SKM-1 (cell line): ENCODE results near the gene KCNJ6.
"Not testable (repeated sequence)": the region's sequence is repeated elsewhere in the genome, so short reads cannot be mapped to it uniquely, and the experiment has no call there.

Experiments used
- DNase-seq: peaks from one replicate; lab custom pipeline; 2025; ENCODE audit not compliant: unreplicated experiment; lab: John Stamatoyannopoulos, UW

Gene KCNJ6

DNA sequence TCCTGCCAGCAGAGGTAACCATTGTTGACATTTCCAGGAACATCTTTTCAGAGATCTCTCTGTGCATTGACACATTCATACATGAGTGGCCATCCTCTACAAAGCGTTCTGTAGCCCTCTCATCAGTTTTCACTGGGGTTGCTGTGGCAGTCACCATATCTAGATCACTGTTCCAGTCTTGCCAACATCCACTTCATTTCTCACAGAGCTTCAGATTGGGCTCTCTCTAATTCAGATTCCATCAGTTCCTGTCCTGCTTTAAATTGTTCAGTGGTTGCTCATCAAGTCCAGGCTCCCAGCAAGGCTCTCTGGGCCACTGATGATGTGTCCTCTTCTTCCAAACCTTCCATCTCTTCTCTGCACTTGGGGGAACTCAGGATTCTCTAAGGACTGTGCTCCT is 173.7 kb downstream of the KCNJ6 start:
- DNase-seq: no peak

DNA sequence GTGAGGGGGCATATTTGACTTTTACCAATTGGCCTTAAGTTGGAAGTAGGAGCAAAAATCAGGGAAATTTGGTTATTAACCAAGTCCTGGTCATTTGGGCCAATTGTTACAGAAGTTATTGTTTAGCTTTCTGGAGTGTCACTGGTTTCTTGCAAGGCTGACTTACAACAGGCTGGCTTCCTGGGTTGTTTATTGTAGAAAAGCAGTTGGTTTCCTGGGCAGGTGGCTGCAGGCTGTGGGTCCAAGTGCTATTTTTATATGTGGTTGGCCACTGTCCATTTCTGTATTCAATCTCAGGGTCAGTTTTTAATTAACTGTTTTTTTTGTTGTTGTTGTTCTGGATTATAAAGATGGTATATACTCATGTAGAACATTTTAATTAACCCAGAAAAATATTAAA is 174.1 kb downstream of the KCNJ6 start:
- no peak for DNase-seq

DNA sequence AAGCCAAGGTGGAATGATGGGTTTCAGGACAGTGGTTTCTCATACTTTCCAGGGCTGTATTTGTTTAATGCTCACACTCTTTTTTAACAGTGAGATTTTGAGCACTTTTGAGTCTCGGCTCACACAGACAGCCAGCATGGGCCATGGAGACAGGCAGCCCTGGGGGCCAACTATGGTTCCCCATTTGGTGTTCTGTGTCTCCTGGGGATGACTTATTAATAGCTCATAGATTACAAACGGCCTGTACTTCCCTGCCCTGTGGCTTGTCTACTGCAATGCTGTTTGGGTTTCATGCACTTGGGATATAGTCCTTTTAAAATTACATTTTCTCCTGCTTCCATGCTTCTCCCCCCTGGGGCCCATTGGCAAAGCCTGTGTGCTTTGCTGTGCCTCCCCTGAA is 178.3 kb downstream of the KCNJ6 start:
- DNase-seq: no peak

DNA sequence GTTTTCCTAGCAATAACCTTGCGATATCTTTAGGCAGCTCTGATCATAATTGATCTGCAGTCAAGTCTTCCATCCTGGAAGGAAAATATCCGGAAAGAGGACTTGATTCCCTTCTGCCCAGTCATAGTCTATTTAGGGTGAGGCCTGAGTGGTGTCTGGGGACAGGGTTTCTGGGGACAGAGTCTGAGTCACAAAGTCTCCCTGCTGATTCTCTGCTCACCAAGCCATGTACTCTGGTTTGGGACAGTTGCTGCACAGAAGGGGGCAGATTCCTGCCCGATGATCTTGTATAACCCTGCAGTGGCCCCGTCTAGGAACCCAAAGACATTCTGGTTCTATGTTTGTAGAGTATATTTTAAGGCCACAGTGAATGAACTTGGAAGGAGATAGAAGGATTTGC is 178.8 kb downstream of the KCNJ6 start:
- no peak for DNase-seq

DNA sequence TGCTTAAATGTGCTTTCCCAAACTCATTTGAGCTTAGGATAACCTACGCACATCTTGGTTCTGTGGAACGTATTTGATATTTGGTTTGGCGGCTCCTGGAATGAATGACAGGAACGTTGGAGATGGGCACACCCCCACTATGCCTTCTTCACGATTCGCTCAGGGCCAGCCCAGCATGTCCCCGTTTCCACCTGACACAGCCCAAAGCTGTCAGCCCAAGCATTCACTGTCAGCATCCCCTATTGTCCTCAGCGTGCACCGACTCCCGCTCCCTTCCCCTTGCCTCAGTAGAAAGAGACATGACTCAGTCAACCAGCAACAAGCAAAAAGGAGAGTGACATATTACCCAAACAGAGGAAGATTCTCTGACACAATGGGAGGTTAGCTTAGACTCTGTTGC is 181.4 kb downstream of the KCNJ6 start:
- DNase-seq: no peak

DNA sequence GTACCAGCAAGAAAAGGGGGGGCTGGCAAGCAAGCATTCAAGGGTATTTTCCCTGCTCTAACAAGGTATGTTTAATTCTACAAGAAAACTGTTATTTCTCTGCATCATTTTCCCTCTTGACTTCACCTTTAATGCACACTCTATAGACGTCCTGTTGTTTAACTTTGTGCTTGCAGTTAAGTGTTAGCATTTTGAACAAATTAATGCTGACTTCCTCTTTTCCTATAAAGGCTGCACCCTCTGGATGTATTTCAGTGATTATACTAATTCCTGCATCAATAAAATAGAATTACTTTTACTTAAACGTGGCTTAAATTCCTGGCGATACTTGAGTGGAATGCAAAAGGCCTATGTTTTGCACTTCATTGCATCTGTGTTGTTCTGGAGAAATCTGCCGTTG is 183.3 kb downstream of the KCNJ6 start:
- no peak for DNase-seq

DNA sequence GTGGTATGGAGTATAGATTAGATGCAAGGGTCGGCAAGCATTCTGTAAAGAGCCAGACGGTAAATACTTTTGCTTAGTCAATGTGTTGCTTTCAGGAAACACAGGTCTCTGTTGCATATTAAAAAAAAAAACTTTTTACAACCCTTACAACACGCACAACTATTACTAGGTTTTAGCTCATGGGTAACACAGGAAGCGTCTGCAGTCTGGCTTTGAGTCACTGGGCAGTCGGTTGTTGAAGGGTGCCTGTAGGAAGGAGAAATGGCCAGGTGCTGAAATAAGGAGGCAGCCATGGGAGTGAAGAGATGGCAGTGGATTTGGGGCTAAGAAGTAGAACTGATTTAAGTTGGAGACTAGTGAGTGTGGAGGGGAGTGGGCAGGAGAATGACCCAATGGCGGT is 192.1 kb downstream of the KCNJ6 start:
- DNase-seq: no peak

DNA sequence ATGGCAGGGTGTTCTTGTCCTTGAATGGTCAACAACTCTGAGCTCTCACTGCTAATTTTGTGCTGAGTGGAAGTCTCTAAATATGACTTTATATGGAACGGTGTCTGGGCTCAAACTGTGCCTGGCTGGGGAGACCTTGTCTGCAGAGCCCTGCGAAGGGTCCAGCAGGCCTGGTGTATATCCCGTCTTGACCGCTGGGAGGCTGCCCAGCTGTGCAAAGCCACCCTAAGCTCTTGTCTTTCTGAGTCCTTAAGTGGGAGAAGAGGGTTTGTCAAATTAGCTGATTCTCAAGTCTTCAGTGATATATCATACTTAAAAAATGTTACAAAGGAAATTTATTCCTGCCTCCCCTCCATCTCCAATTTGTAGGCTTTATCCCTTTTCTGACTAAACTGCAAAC is 198.7 kb downstream of the KCNJ6 start:
- no peak for DNase-seq

DNA sequence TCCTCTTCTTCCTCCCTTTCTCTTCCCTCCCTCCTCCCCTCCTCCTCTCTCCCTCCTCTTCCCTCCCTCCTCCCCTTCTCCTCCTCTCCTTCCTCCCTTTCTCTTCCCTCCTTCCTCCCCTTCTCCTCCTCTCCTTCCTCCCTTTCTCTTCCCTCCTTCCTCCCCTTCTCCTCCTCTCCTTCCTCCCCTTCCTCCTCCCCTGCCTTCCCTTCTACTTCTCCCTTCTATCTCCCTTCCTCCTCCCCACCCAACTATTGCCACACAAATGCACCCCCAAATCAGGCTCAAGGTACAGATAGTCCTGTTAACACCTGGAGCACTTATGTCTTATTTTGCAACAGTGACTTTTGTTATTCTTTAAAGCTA is 203.7 kb downstream of the KCNJ6 start:
- not testable (repeated sequence) for DNase-seq

DNA sequence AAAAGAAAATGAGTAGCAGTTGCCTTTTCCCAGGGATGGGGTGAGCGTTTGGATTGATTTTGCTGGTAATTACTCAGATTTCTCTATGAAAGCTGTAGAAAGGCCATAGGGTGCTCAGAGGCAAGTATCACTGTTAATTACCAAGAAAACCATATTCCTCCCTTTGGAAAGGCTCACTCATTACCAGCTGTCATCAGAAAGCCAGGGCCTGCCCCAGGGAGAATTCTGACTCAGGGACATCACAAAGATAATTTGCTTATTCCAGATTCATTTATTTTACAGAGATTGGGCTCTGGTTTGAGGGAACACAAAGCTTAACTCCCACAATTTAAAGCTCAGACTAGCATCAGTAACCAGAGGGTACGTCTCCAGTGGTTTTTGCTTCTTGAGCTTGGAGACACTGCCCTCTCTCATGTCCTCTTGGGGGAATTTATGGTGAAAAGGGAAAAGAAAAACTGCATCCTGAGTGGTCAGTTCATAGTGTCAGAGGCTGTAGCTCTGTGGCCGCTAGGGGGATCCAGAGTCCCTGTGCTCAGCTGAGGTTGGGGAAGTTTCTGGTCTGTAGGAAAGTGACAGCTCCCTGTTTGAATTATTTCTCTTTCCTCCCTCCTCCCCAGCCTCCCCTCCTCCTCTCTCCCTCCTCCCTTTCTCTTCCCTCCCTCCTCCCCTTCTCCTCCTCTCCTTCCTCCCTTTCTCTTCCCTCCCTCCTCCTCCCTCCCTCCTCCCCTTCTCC is 204.3 kb downstream of the KCNJ6 start:
- peak; percentile 69 for DNase-seq

DNA sequence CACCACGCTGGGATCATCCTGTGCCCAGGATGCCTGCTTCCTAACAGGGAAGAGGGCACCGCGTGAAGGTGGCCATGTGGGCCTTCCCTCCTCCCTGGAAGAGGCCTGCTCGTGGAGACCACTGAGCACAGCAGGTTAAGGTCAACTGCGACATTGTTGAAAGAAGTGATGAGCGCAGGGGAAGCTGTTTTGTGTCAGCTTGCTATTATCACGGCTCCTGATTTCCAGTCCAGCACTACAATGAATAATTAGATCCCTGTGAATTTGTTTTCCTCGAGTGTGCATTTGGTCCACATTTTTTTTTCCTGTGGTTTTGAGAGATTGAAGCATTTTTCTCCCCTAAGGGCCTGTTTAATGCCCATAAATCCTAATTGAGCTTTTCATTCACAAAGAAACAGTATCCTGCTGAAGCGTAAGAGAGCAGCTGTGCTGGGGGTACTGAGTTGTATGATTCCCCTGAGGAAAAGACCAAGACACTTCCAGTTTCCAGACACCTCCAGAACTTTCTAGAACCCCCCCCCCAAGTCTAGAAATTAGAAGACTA is 204.9 kb downstream of the KCNJ6 start:
- no peak for DNase-seq

DNA sequence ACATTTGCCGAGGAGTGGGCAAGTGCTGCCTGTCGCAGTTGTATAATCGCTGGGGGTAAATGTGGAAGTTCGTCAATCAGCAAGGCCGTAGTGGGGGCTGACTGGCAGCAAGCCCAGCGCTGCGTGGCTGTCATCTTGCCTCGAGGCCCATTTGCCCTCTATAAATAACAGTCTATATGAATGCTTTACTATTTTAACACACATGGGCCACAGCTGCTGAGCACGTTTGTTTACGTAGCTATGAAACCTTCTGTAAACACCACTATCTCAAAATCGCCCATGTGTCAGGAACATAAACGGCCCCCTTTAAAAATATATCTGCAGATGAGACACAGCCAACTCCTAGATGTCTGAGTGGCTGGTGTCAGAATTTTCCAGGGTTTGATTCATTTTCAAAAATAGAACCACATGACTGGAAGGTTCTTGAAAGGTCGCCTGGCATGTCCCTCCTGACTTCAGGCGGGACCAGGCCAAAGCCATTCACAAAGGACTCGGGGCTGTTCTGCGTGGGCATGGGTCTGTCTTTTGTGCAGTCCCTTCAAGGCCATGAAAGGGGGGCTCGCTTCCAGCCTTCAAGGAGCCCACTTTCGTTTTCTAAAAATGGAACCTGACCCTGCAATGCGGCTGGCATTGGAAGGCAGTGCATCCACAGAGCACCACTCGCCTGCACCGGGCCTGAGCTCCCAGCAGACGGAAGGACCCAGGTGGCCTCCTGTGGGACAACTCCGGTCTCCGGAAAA is 205.5 kb downstream of the KCNJ6 start:
- DNase-seq: no peak

DNA sequence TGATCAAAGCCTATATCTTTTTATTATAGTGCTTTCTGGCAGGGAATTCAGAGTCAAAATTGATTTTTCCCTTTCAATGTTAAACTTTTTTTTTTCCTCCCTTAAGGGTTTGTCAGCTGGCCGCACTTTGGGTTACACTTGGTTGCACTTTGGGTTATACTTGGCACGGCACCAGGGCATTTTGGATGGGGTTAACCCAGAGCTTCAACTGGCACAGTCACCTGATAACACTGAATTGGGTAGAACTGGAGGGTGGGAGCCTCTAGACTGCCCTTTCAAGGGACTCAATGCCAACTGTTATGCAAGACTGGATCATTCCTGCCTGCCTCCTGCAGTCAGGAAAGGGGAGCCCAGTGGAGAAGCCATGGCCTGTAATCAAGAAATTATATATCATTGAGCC is 211.5 kb downstream of the KCNJ6 start:
- DNase-seq: no peak

DNA sequence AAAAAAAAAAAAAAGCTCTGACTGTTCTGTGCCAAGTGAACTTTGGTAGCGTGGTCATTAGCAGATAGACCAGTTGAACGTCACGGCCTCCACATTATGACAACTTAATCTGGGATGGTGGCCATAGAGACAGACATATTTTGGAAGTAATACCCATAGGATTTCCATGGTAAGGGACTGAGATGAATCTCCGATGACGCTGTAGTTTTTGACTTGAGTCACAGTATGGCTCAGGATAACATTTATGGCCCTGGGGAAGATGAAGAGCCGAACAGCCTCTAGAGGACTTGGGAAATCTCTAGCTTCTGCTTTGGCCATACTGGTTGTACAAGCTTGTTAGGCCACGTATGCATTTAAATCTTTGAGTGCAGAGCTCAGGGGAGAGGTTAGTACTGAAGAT is 214.0 kb downstream of the KCNJ6 start:
- DNase-seq: no peak

DNA sequence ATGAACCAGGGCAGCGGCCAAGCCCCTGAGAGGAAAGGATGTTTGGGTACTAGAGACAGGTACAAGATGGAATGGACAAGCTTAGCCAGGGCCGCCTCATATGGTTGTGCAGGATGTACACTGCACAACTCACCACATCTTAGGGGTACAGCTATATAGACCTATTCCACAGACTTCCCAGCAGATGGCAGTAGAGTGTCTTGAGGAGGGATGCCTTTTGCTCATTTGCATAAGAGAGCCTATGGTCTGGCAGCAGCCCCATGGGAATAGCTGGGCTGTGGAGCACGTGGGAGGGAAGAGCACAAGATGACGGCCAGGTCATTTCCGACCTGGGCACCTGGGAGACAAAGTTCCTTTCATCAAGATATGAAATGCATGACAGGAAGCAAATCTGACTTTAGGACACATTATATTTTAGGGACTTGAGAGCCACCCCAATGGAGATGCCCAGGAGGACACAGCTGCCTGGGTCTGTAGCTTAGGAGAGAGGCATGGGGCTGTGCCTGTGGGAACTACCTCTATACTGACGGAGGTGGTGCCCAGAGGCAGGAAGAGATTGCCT is 215.5 kb downstream of the KCNJ6 start:
- peak; percentile 50 for DNase-seq

DNA sequence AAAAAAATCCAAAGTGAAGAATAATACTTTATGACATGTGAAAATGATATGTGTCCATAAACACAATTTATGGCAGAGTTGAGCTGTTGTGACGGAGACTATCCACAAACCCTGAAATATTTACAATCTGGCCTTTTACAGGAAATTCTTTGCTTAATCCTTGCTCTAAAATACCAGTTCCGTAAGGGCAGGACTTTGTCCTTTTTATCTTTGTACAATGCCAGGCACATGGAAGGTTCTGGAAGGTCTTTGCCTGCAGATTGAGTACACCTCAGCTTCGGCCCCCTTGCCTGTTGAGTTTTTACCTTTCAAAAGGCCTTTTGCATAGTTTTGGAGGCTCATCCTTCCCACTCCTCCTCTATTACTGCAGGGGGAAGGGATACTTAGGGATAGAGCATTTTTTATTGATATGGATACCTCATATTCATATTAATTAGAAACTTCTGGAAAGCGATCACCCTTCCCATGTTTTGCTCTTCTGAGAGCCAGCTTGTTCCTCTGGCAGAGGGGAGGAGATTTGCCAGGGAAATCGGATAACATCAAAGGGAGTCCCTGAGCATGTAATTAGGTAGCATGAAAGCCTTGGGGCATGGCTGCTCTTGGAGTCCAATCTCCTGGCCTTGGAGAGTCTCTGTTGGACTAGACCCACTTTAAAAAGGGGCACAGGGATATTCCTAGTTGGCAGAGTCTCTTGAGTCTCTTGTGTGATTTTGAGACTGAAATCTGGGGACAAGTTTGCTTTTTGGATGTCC is 217.1 kb downstream of the KCNJ6 start:
- DNase-seq: no peak

DNA sequence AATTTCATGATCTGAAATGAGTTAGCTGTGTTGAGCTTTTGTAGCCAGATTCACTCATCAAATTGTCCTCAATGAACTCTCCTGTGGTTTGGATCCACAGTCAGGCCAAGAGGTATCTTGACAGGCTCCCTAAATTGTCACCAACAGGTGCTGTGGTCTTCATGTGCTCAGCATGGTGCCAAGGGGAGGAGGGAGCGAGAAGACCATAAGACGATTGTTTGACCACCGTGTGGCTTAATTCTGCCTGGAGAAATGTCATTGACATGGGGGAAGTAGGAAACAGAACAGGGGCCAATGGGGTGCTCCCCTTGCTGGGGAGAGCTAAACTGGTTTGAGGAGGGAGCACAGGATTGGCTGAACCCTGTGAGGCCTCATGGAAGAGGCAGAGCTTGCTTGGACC is 219.3 kb downstream of the KCNJ6 start:
- no peak for DNase-seq

DNA sequence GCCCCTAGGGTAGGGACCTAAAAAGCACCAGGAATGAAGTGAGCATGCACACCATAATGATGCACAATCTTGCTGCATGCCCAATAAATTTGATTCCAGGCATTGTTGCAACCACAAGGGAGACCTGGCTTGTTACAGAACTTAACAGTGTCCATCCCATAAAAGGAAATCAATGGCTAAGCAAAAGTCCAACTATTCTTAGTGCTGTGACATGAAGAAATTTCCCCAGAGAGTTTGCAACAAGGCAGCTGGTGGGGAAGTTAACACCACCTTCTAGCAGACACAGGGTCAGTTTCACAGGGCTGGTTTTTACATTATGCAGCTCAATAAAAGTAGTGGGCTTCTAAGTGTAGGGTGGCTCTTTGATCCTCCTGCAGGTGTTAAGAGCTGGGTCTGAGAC is 221.1 kb downstream of the KCNJ6 start:
- DNase-seq: no peak

DNA sequence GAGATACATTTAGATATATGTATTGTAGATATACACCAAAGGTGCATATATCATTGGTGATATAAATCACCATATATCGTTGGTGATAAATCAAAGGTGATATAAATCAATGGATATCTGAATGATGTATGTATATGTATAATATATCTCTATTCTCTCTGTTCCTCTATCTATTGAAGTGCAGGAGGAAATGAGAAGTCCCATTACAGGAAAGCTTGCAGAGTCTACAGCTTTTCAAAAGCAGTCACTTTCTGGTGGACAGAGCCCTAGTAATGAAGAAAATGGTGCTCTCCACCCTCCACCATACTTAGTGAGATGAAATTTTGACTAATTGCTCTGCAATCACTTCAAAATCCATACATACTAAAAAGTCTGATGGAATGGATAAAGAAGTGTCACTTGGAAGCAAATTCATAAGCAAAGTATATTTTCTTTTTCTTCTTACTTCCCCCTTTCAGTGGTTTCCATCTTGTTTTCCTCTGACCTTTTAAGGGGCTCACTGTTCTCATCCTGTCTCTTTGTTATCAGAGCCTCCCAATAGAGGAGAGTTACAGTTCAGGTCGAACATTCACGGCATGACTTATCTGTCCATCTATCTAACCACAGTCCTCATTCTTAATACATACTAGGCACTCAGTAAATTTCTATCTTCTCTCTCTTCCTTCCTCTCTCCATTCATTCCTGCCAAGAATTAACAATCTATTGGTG is 227.2 kb downstream of the KCNJ6 start:
- DNase-seq: no peak

DNA sequence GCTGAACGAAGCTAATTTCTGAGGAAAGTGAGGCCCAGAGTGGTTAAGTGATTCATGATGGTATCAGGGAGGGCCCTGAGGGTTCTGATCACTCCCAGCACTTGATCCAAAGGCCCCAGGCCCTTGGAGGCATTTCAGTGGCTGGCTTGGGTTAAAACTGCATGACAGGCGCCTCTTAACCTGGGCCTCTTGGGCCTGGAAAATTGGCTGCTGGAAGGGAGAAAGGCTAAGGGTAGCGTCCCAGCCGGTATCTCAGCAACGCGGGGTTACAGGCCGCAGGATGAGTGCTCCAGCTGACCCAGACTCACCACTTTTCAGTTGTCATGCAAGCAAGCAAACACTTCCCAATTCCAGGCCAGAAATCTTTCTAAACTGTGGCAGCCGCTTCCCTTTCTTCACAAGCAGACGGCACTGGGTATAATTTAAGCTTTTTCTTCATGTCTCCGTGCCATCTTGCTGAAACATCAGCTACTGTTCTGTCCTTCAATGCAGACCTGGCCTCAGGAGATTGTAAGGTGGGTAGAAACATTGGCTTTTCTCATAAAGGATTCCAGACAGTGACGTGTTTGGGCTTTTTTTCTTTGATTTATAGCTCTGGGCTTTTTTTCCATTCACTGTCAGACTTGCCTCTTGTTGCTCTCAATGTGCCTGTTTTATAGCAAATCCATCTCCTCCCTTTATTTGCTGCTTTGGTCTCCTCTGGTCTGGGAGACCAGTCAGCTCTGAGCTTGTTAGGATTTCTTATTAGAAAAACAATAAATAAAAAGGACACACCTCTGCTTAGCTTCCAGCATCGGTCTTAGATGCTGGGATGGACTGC is 229.1 kb downstream of the KCNJ6 start:
- DNase-seq: no peak
